IMR-90 (cell line): ENCODE results near the gene MYO7B. TPM values are rescaled to one million over a fixed set of nuclear protein-coding genes. Genes with fewer than 3 reads are reported as not detected.

Experiments used
- ATAC-seq: fragments of 200-7000 bp; cut with Tn5 transposase; 2 replicates; pipeline ENCODE4 v1.9.1; 2020; ENCODE audit warnings: low read depth, mild to moderate bottlenecking, moderate library complexity
- BruUV-seq: library from RNA; stranded (reverse); fragments of 400-500 nt; replicated peaks from 2 replicates; lab custom pipeline; 2021; lab: Mats Ljungman, UMichigan
- CTCF ChIA-PET: fragments of 300-600 bp; formaldehyde crosslinking; extraction: SDS; loops from one replicate; lab custom pipeline; 2021; ENCODE audit warnings: antibody characterized with exemption; lab: Yijun Ruan, JAX
- POLR2A ChIA-PET: fragments of 300-600 bp; sonication (Branson Sonifier 250); formaldehyde crosslinking; loops from one replicate; lab custom pipeline; 2022; ENCODE audit warnings: antibody characterized with exemption; ENCODE audit not compliant: unreplicated experiment; lab: Charles Lee
- DNase-seq: peaks from one replicate; pipeline ENCODE4 v3.0.0; 2013
- H2AFZ ChIP-seq: replicated peaks from 2 replicates; pipeline ENCODE3; 2013; ENCODE audit warnings: low read length, mild to moderate bottlenecking; ENCODE audit not compliant: poor library complexity
- H2AK5ac ChIP-seq: 2 replicates; pipeline ENCODE4 v1.6.1; 2013; ENCODE audit warnings: low read depth, low read length, inconsistent platforms
- H2AK9ac ChIP-seq: replicated peaks from 2 replicates; pipeline ENCODE3; 2013; ENCODE audit warnings: mild to moderate bottlenecking, low read depth, low read length, moderate library complexity; ENCODE audit not compliant: poor library complexity
- H2BK120ac ChIP-seq: 2 replicates; pipeline ENCODE4 v1.6.1; 2013; ENCODE audit warnings: low read depth, low read length, inconsistent platforms
- H2BK15ac ChIP-seq: 3 replicates; pipeline ENCODE4 v1.6.1; 2013; ENCODE audit warnings: low read depth, low read length, inconsistent platforms
- H2BK20ac ChIP-seq: 2 replicates; pipeline ENCODE4 v1.6.1; 2013; ENCODE audit warnings: low read depth, mild to moderate bottlenecking, inconsistent platforms, low read length, moderate library complexity
- H2BK5ac ChIP-seq: 2 replicates; pipeline ENCODE4 v1.6.1; 2013; ENCODE audit warnings: mild to moderate bottlenecking, low read depth, low read length, inconsistent platforms; ENCODE audit not compliant: poor library complexity, severe bottlenecking
- H3K14ac ChIP-seq: replicated peaks from 2 replicates; pipeline ENCODE4 v1.6.1; 2013; ENCODE audit warnings: low read depth, low read length, inconsistent platforms
- H3K18ac ChIP-seq: 2 replicates; pipeline ENCODE4 v1.6.1; 2013; ENCODE audit warnings: low read depth, low read length, control low read depth
- H3K23ac ChIP-seq: 2 replicates; pipeline ENCODE4 v1.6.1; 2013; ENCODE audit warnings: low read depth, low read length, inconsistent platforms
- H3K27ac ChIP-seq: 2 replicates; pipeline ENCODE4 v1.5.1; 2013; ENCODE audit warnings: mild to moderate bottlenecking, control low read depth, low read length; ENCODE audit not compliant: insufficient read depth
- H3K27me3 ChIP-seq: 2 replicates; pipeline ENCODE4 v1.6.1; 2013; ENCODE audit warnings: low read length; ENCODE audit not compliant: control insufficient read depth, insufficient read depth
- H3K36me3 ChIP-seq: 2 replicates; pipeline ENCODE4 v1.6.1; 2013; ENCODE audit warnings: low read length, mixed read lengths; ENCODE audit not compliant: control insufficient read depth, insufficient read depth
- H3K4ac ChIP-seq: 2 replicates; pipeline ENCODE4 v1.6.1; 2013; ENCODE audit warnings: low read depth, low read length, inconsistent platforms
- H3K4me1 ChIP-seq: 2 replicates; pipeline ENCODE4 v1.6.1; 2013; ENCODE audit warnings: low read length, mixed read lengths; ENCODE audit not compliant: control insufficient read depth, insufficient read depth
- H3K4me2 ChIP-seq: 2 replicates; pipeline ENCODE4 v1.6.1; 2013; ENCODE audit warnings: low read depth, mild to moderate bottlenecking, control low read depth, low read length, moderate library complexity
- H3K4me3 ChIP-seq: 2 replicates; pipeline ENCODE4 v1.5.1; 2013; ENCODE audit warnings: low read depth, mild to moderate bottlenecking, control low read depth, low read length, moderate library complexity; ENCODE audit not compliant: insufficient read depth
- H3K56ac ChIP-seq: 2 replicates; pipeline ENCODE4 v1.6.1; 2013; ENCODE audit warnings: low read length, inconsistent platforms; ENCODE audit not compliant: insufficient read depth; ENCODE audit errors: extremely low read depth
- H3K79me1 ChIP-seq, 2 experiments: 2 replicates each; pipeline ENCODE4 v1.6.1; 2013; ENCODE audit warnings: low read length in 2 of 2, inconsistent platforms in 1 of 2, low read depth in 1 of 2
- H3K9ac ChIP-seq: 2 replicates; pipeline ENCODE4 v1.6.1; 2013; ENCODE audit warnings: low read depth, low read length, control low read depth
- H3K9me1 ChIP-seq: 2 replicates; pipeline ENCODE4 v1.6.1; 2013; ENCODE audit warnings: low read length, inconsistent platforms; ENCODE audit not compliant: insufficient read depth
- H3K9me3 ChIP-seq: 2 replicates; pipeline ENCODE4 v1.6.1; 2013; ENCODE audit warnings: low read length; ENCODE audit not compliant: control insufficient read depth, insufficient read depth
- H4K20me1 ChIP-seq: 2 replicates; pipeline ENCODE4 v1.6.1; 2013; ENCODE audit warnings: low read length, inconsistent platforms; ENCODE audit not compliant: insufficient read depth
- H4K5ac ChIP-seq: 2 replicates; pipeline ENCODE4 v1.6.1; 2013; ENCODE audit warnings: mild to moderate bottlenecking, low read depth, low read length, control low read depth
- H4K8ac ChIP-seq, 2 experiments: 2 replicates each; pipeline ENCODE4 v1.6.1; 2013; ENCODE audit warnings: low read depth in 2 of 2, low read length in 2 of 2, control low read depth in 1 of 2, inconsistent platforms in 1 of 2
- H4K91ac ChIP-seq: 2 replicates; pipeline ENCODE4 v1.6.1; 2013; ENCODE audit warnings: low read depth, low read length, inconsistent platforms; ENCODE audit not compliant: insufficient read depth
- BHLHE40 ChIP-seq: fragments of 150-350 bp; IDR thresholded peaks from 2 replicates; pipeline ENCODE4 v1.6.1; 2016; ENCODE audit warnings: mild to moderate bottlenecking, low read depth, low read length
- CEBPB ChIP-seq: IDR thresholded peaks from 2 replicates; pipeline ENCODE4 v1.6.1; 2012; ENCODE audit warnings: low read depth, low read length, improper control_type of control experiment
- CHD1 ChIP-seq: IDR thresholded peaks from 2 replicates; pipeline ENCODE4 v1.6.1; 2012; ENCODE audit warnings: low read depth, low read length, improper control_type of control experiment
- CTCF ChIP-seq: conservative IDR thresholded peaks from 2 replicates; pipeline ENCODE4 v1.5.1; 2012; ENCODE audit warnings: mild to moderate bottlenecking, low read depth, low read length, improper control_type of control experiment
- ELK1 ChIP-seq: fragments of 150-350 bp; IDR thresholded peaks from 2 replicates; pipeline ENCODE4 v1.6.1; 2016; ENCODE audit warnings: low read depth, mild to moderate bottlenecking, low read length, moderate library complexity, borderline replicate concordance
- FOS ChIP-seq: fragments of 150-350 bp; IDR thresholded peaks from 2 replicates; pipeline ENCODE4 v1.6.1; 2016; ENCODE audit warnings: low read depth, low read length
- MAFK ChIP-seq: IDR thresholded peaks from 2 replicates; pipeline ENCODE4 v1.6.1; 2012; ENCODE audit warnings: low read depth, low read length, improper control_type of control experiment
- MAZ ChIP-seq: IDR thresholded peaks from 2 replicates; pipeline ENCODE4 v1.6.1; 2012; ENCODE audit warnings: low read depth, mild to moderate bottlenecking, low read length, improper control_type of control experiment, moderate library complexity, borderline replicate concordance
- MXI1 ChIP-seq: IDR thresholded peaks from 2 replicates; pipeline ENCODE4 v1.6.1; 2012; ENCODE audit warnings: low read depth, mild to moderate bottlenecking, low read length, moderate library complexity, borderline replicate concordance
- NFE2L2 ChIP-seq: fragments of 150-350 bp; IDR thresholded peaks from 2 replicates; pipeline ENCODE4 v1.6.1; 2016; ENCODE audit warnings: low read depth, mild to moderate bottlenecking, low read length
- POLR2A ChIP-seq: IDR thresholded peaks from 2 replicates; pipeline ENCODE4 v1.6.1; 2012; ENCODE audit warnings: mild to moderate bottlenecking, low read depth, low read length
- RAD21 ChIP-seq: IDR thresholded peaks from 2 replicates; pipeline ENCODE4 v1.6.1; 2012; ENCODE audit warnings: low read length, improper control_type of control experiment
- RCOR1 ChIP-seq: IDR thresholded peaks from 2 replicates; pipeline ENCODE4 v1.6.1; 2012; ENCODE audit warnings: mild to moderate bottlenecking, low read length, improper control_type of control experiment; ENCODE audit not compliant: insufficient replicate concordance
- SMC3 ChIP-seq: fragments of 150-350 bp; IDR thresholded peaks from 2 replicates; pipeline ENCODE4 v1.6.1; 2016; ENCODE audit warnings: low read depth, mild to moderate bottlenecking, antibody characterized with exemption, low read length, moderate library complexity
- WGBS, 2 experiments: methylation state at CpG; one replicate each; pipeline versions ENCODE4 v1.1.5 to v1.1.7; 2013; ENCODE audit warnings: missing lambda C conversion rate in 2 of 2; ENCODE audit not compliant: insufficient read length in 1 of 2; ENCODE audit errors: extremely low coverage in 2 of 2; 5-methylcytosine and 5-hydroxymethylcytosine counted together
- dilution Hi-C: fragments of 300-500 bp; cut with HindIII; formaldehyde crosslinking; loops from one replicate; pipeline ENCODE4 v1.14.3; 2018; ENCODE audit warnings: low sequenced_read_pairs; ENCODE audit not compliant: unreplicated experiment
- in situ Hi-C: fragments of 300-500 bp; cut with MboI; formaldehyde crosslinking; loops from 3 replicates; pipeline ENCODE4 v1.14.3; 2019; ENCODE audit warnings: low sequenced_read_pairs, inconsistent platforms, mixed read lengths
- intact Hi-C: fragments of 100-400 bp; cut with micrococcal nuclease; formaldehyde crosslinking; loops from 2 replicates; pipeline ENCODE4 v1.10.0; 2022
- polyA plus RNA-seq, 3 experiments: library from polyadenylated mRNA; depleted of rRNA; stranded (reverse); fragments of >200 nt; gene quantifications; 2 replicates each; pipeline ENCODE4 v1.2.3, GENCODE V29; 2012; ENCODE audit warnings: low replicate concordance in 1 of 3
- total RNA-seq: library from RNA; depleted of rRNA; stranded (reverse); fragments of >200 nt; gene quantifications from 2 replicates; pipeline ENCODE4 v1.2.3, GENCODE V29; 2012
- TF ChIP-seq, protein P1 (sequence below): fragments of 150-350 bp; IDR thresholded peaks from 2 replicates; pipeline ENCODE4 v1.6.1; 2017; ENCODE audit warnings: mild to moderate bottlenecking, antibody characterized with exemption, low read length, low read depth

Gene MYO7B
- total and polyA plus RNA-seq, 2 of the 4 experiments (the other 2 are of a cell fraction), result 0.18 to 0.46 TPM

GRCh38 chr2:127661949-127662510, 126.5 kb downstream of the MYO7B start:
- in situ Hi-C loops (no loop called here), dilution Hi-C loops (no loop called here), intact Hi-C loops (loop anchor here (1.0 kb wide), 1 partner anchor 9 kb away; no protein-coding TSS in a partner anchor)
- H2AK5ac ChIP-seq, result peak overlapping the region; percentile 33; the same call in 1 of the 2 replicates
- H3K27me3 ChIP-seq, result no peaks in the 10 kb centered on the region
- H3K9me1 ChIP-seq, result peaks cover 28% of the 10 kb centered on the region
- DNase-seq, result no peak
- H2BK15ac ChIP-seq, result no peak overlapping the region
- no peak overlapping the region for H3K9ac ChIP-seq
- peaks cover 8% of the 10 kb centered on the region for H3K36me3 ChIP-seq
- peak overlapping the region; percentile 47; the same call in 1 of the 2 replicates for H4K91ac ChIP-seq
- BruUV-seq, result no TSS peak
- no peak overlapping the region for H3K18ac ChIP-seq
- H3K56ac ChIP-seq, result no peak overlapping the region
- peak overlapping the region; percentile 76 for H2AFZ ChIP-seq
- peak overlapping the region; percentile 47; the same call in 1 of the 2 replicates for H3K14ac ChIP-seq
- peak overlapping the region in 1 of 2 experiments; percentile 4; a peak in 1 of 4 replicates for H4K8ac ChIP-seq
- no peak overlapping the region for H2BK20ac ChIP-seq
- H3K4me2 ChIP-seq, result no peak overlapping the region; the same call in 1 of the 2 replicates
- H2BK5ac ChIP-seq, result no peak overlapping the region
- no peak overlapping the region for H3K4me3 ChIP-seq
- ChIA-PET POLR2A (no interaction called here), CTCF (no interaction called here)
- H3K4me1 ChIP-seq, result peaks cover 14% of the 10 kb centered on the region
- 0 out of 2 replicates have a peak overlapping the region, but pooled peaks have one; percentile 42 for H3K23ac ChIP-seq
- peak overlapping the region; percentile 13; the same call in 1 of the 2 replicates for H3K4ac ChIP-seq
- peaks cover 2% of the 10 kb centered on the region; the same call in 1 of the 2 replicates for H3K9me3 ChIP-seq
- peak overlapping the region; percentile 82 for H2AK9ac ChIP-seq
- H4K20me1 ChIP-seq, result peaks cover 79% of the 10 kb centered on the region
- WGBS, 2 experiments, result 84% methylated on average over 8 of the region's 9 CpGs; no CpG with 5 or more reads in 1 of the 2 experiments
- H4K5ac ChIP-seq, result no peak overlapping the region
- ATAC-seq, result no peak; the same call in 1 of the 2 replicates
- no peak overlapping the region for H2BK120ac ChIP-seq
- H3K27ac ChIP-seq, result no peak overlapping the region
- peaks cover 22 to 81% of the 10 kb centered on the region in 2 experiments for H3K79me1 ChIP-seq
- TF ChIP-seq SMC3, result no peak
- no peak for TF ChIP-seq POLR2A
- no peak for TF ChIP-seq CTCF
- no peak for TF ChIP-seq RCOR1
- no peak for TF ChIP-seq BHLHE40
- TF ChIP-seq, protein P1, sequence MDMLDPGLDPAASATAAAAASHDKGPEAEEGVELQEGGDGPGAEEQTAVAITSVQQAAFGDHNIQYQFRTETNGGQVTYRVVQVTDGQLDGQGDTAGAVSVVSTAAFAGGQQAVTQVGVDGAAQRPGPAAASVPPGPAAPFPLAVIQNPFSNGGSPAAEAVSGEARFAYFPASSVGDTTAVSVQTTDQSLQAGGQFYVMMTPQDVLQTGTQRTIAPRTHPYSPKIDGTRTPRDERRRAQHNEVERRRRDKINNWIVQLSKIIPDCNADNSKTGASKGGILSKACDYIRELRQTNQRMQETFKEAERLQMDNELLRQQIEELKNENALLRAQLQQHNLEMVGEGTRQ, result no peak
- TF ChIP-seq ELK1, result no peak
- TF ChIP-seq RAD21, result no peak
- TF ChIP-seq CHD1, result no peak
- TF ChIP-seq CEBPB, result no peak
- no peak for TF ChIP-seq FOS
- TF ChIP-seq MAFK, result no peak
- TF ChIP-seq NFE2L2, result no peak
- TF ChIP-seq MAZ, result no peak
- TF ChIP-seq MXI1, result no peak
